Common myeloid progenitor, CD34-positive (primary cell): ENCODE measurements around the gene FBXL16. TPM values are rescaled to one million over a fixed set of nuclear protein-coding genes. Genes with fewer than 3 reads are reported as not detected.
"Not testable (repeated sequence)": the region's sequence is repeated elsewhere in the genome, so short reads cannot be mapped to it uniquely, and the experiment has no call there.

Experiments
- CTCF ChIA-PET: fragments of 350-600 bp; sonication (Branson Sonifier 250); formaldehyde crosslinking; loops from one replicate; lab custom pipeline; 2021; ENCODE audit warnings: antibody characterized with exemption; lab: Charles Lee
- POLR2A ChIA-PET: fragments of 350-600 bp; sonication (Branson Sonifier 250); formaldehyde crosslinking; loops from one replicate; lab custom pipeline; 2021; ENCODE audit warnings: antibody characterized with exemption; lab: Charles Lee
- DNase-seq, 3 donors: peaks; one replicate each; pipeline versions ENCODE4 v3.0.0 to v3.0.0-alpha.2; 2013
- H3K27ac ChIP-seq, 2 experiments: 1 replicate in 1 of 2; 2 replicates in 1 of 2; pipeline ENCODE4 v1.7.0; 2013; ENCODE audit warnings: inconsistent platforms in 2 of 2, low read length in 2 of 2, mild to moderate bottlenecking in 2 of 2, low read depth in 1 of 2, moderate library complexity in 1 of 2; ENCODE audit not compliant: severe bottlenecking in 2 of 2, insufficient read depth in 1 of 2, poor library complexity in 1 of 2
- H3K27me3 ChIP-seq, 5 experiments: replicated peaks in 2 of 5; 1 replicate in 3 of 5; 2 replicates in 2 of 5; pipeline versions ENCODE4 v1.6.1 to v1.7.0; 2013; ENCODE audit warnings: low read length in 4 of 5, mild to moderate bottlenecking in 2 of 5, moderate library complexity in 2 of 5, inconsistent platforms in 1 of 5; ENCODE audit not compliant: insufficient read depth in 5 of 5, control insufficient read depth in 4 of 5
- H3K36me3 ChIP-seq, 4 experiments: 1 replicate in 2 of 4; 2 replicates in 2 of 4; pipeline versions ENCODE4 v1.6.1 to v1.7.0; 2013; ENCODE audit warnings: low read length in 3 of 4, control low read depth in 1 of 4, mild to moderate bottlenecking in 1 of 4; ENCODE audit not compliant: control insufficient read depth in 4 of 4, insufficient read depth in 4 of 4
- H3K4me1 ChIP-seq, 4 experiments: 1 replicate in 3 of 4; 2 replicates in 1 of 4; pipeline versions ENCODE4 v1.6.1 to v1.7.1; 2013; ENCODE audit warnings: low read length in 3 of 4, mild to moderate bottlenecking in 3 of 4, control low read depth in 1 of 4, inconsistent platforms in 1 of 4, moderate library complexity in 1 of 4; ENCODE audit not compliant: control insufficient read depth in 4 of 4, insufficient read depth in 4 of 4; ENCODE audit errors: control extremely low read depth in 1 of 4
- H3K4me3 ChIP-seq, 7 experiments: 1 replicate in 4 of 7; 2 replicates in 3 of 7; pipeline versions ENCODE4 v1.5.1 to v1.7.0; 2013; ENCODE audit warnings: mild to moderate bottlenecking in 7 of 7, low read length in 6 of 7, moderate library complexity in 6 of 7, inconsistent platforms in 2 of 7, low read depth in 2 of 7, control low read depth in 1 of 7; ENCODE audit not compliant: insufficient read depth in 4 of 7, control insufficient read depth in 1 of 7; ENCODE audit errors: extremely low read depth in 1 of 7
- H3K9me3 ChIP-seq, 5 experiments: 1 replicate in 4 of 5; 2 replicates in 1 of 5; pipeline versions ENCODE4 v1.6.1 to v1.7.1; 2013; ENCODE audit warnings: low read length in 4 of 5, mild to moderate bottlenecking in 2 of 5, inconsistent platforms in 1 of 5, low read depth in 1 of 5, moderate library complexity in 1 of 5; ENCODE audit not compliant: control insufficient read depth in 4 of 5, insufficient read depth in 2 of 5; ENCODE audit errors: control extremely low read depth in 1 of 5
- WGBS: methylation state at CpG from one replicate; pipeline ENCODE4 v1.1.5; 2013; ENCODE audit not compliant: insufficient coverage; 5-methylcytosine and 5-hydroxymethylcytosine counted together
- polyA plus RNA-seq: library from polyadenylated mRNA; unstranded; fragments of 120-200 nt; gene quantifications from one replicate; pipeline ENCODE4 v1.2.1, GENCODE V29; 2013

FBXL16 gene
- polyA plus RNA-seq, result 0.78 TPM

GRCh38 chr16:705431-706188, at the start of gene FBXL16:
TSS of gene FBXL16 (minus strand) at chr16:705801. CDS start at chr16:697405, 8,396 bp downstream.
- ChIA-PET POLR2A (no interaction called here), CTCF (interaction anchor here (2.6 kb wide), 1 partner anchor 10 kb away, joined by 6 read pairs; no protein-coding TSS in a partner anchor)
- WGBS, result 1% methylated on average over 62 of the region's 115 CpGs
- peaks cover 0 to 97% (median 33%) of the 10 kb centered on the region in 5 experiments for H3K27me3 ChIP-seq
- H3K9me3 ChIP-seq, result no peaks in the 10 kb centered on the region
- H3K36me3 ChIP-seq, result no peaks in the 10 kb centered on the region
- H3K27ac ChIP-seq, result no peak within 1 kb of the TSS
- H3K4me1 ChIP-seq, result peaks cover 0 to 9% (median 3%) of the 10 kb centered on the region in 4 experiments
- H3K4me3 ChIP-seq, result peak within 1 kb of the TSS in 2 of 7 experiments; percentile 16 to 52
- DNase-seq, result no peak

- peak; percentile 49 to 90 (median 87) for DNase-seq
- POLR2A ChIA-PET, result interaction anchor here (0.6 kb wide), 1 partner anchor 1778 kb away, joined by 3 read pairs; no protein-coding TSS in a partner anchor
- Histone ChIP-seq H3K4me3 (peak overlapping the region in 4 of 7 experiments; percentile 26 to 58 (median 38)), H3K4me1 (peaks cover 0 to 35% (median 24%) of the 10 kb centered on the region in 4 experiments), H3K36me3 (no peaks in the 10 kb centered on the region), H3K9me3 (peaks cover 0 to 3% (median 0%) of the 10 kb centered on the region in 5 experiments), H3K27me3 (no peaks in the 10 kb centered on the region), H3K27ac (peak overlapping the region in 1 of 2 experiments; percentile 0)
- WGBS, result 0% methylated on average over 4 of the region's 11 CpGs
- CTCF ChIA-PET, result interaction anchor here (0.7 to 3.0 kb wide), 9 partner anchors 10 to 44 kb away, joined by 3 to 16 read pairs (median 5); partner anchors contain the start of genes CCDC78, CIAO3 and METRN
Observed at GRCh38 chr16:754656-755055, 49.1 kb upstream of the FBXL16 start.

- H3K27me3 ChIP-seq, H3K9me3 ChIP-seq, H3K27ac ChIP-seq, DNase-seq, H3K36me3 ChIP-seq, POLR2A ChIA-PET: not testable (repeated sequence)
- 98% methylated on average over 9 of the region's 11 CpGs for WGBS
- Histone ChIP-seq H3K4me1 (peaks cover 0 to 35% (median 24%) of the 10 kb centered on the region in 4 experiments), H3K4me3 (peak overlapping the region in 1 of 7 experiments; percentile 58)
- CTCF ChIA-PET, result interaction anchor here (0.7 to 3.0 kb wide), 8 partner anchors 9 to 44 kb away, joined by 3 to 16 read pairs (median 6); partner anchors contain the start of genes CCDC78 and METRN
Observed at GRCh38 chr16:754121-754607, 48.6 kb upstream of the FBXL16 start.

- peaks cover 0 to 26% (median 17%) of the 10 kb centered on the region in 4 experiments for H3K4me1 ChIP-seq
- peaks cover 0 to 3% (median 0%) of the 10 kb centered on the region in 5 experiments for H3K9me3 ChIP-seq
- no peak for DNase-seq
- ChIA-PET CTCF (interaction anchor here (0.9 to 1.3 kb wide), 2 partner anchors 11 to 78 kb away, joined by 3 read pairs; partner anchors contain the start of gene CIAO3), POLR2A (no interaction called here)
- H3K36me3 ChIP-seq, result no peaks in the 10 kb centered on the region
- H3K27ac ChIP-seq, result no peak overlapping the region
- no peaks in the 10 kb centered on the region for H3K27me3 ChIP-seq
- WGBS, result 88% methylated on average over 5 of the region's 10 CpGs
- no peak overlapping the region for H3K4me3 ChIP-seq
Observed at GRCh38 chr16:752007-752312, 46.4 kb upstream of the FBXL16 start.

GRCh38 chr16:751152-752006, 45.8 kb upstream of the FBXL16 start:
- ChIA-PET POLR2A (no interaction called here), CTCF (interaction anchor here (0.9 to 2.0 kb wide), 7 partner anchors 10 to 78 kb away, joined by 3 to 7 read pairs (median 4); partner anchors contain the start of genes CIAO3 and MSLN)
- H3K27ac ChIP-seq, result no peak overlapping the region
- H3K4me1 ChIP-seq, result peaks cover 0 to 22% (median 17%) of the 10 kb centered on the region in 4 experiments
- H3K4me3 ChIP-seq, result no peak overlapping the region
- no peaks in the 10 kb centered on the region for H3K27me3 ChIP-seq
- 91% methylated on average over 27 of the region's 39 CpGs for whole genome bisulfite sequencing
- peaks cover 0 to under 1% (median 0%) of the 10 kb centered on the region in 5 experiments for H3K9me3 ChIP-seq
- no peaks in the 10 kb centered on the region for H3K36me3 ChIP-seq
- no peak for DNase-seq

- ChIA-PET POLR2A (no interaction called here), CTCF (interaction anchor here (1.0 to 2.5 kb wide), 8 partner anchors 10 to 353 kb away, joined by 3 to 7 read pairs (median 5); partner anchors contain the start of genes ANTKMT, CIAO3 and MSLN)
- WGBS, result 94% methylated on average over 9 of the region's 9 CpGs
Observed at GRCh38 chr16:750485-750884, 44.9 kb upstream of the FBXL16 start.

More at GRCh38 chr16:750485-750884, 44.9 kb upstream of the FBXL16 start:
- Histone ChIP-seq H3K36me3 (no peaks in the 10 kb centered on the region), H3K4me1 (peaks cover 0 to 19% (median 14%) of the 10 kb centered on the region in 4 experiments), H3K27me3 (no peaks in the 10 kb centered on the region), H3K4me3 (no peak overlapping the region), H3K27ac (no peak overlapping the region), H3K9me3 (no peaks in the 10 kb centered on the region)
- DNase-seq, result no peak
